Stimulated activated CD4-positive, alpha-beta T cell treated with anti-CD3 and anti-CD28 coated beads, Interleukin-1b, Interleukin-23, amount 100 ng/mL, for 48 hours (primary cell): ENCODE data around the gene ERAL1.

Experiments
- DNase-seq: peaks from one replicate; pipeline ENCODE4 v3.0.0-alpha.2; 2020

Gene ERAL1

GRCh38 chr17:28880572-28880945 lies 25.7 kb downstream of the ERAL1 start:
- DNase-seq: no peak

- no peak for DNase-seq
These were observed 26.8 kb downstream of the ERAL1 start for GRCh38 chr17:28881533-28882056.

GRCh38 chr17:28882154-28882895 lies 27.5 kb downstream of the ERAL1 start:
- DNase-seq: no peak

- DNase-seq: no peak
These were observed 29.3 kb downstream of the ERAL1 start for GRCh38 chr17:28883967-28884702.

- no peak for DNase-seq
These were observed 30.5 kb downstream of the ERAL1 start for GRCh38 chr17:28885363-28885762.

- DNase-seq: no peak
These were observed 31.1 kb downstream of the ERAL1 start for GRCh38 chr17:28885951-28886350.

- DNase-seq: no peak
These were observed 33.2 kb downstream of the ERAL1 start for GRCh38 chr17:28887871-28888471.

GRCh38 chr17:28888832-28889231 lies 34.0 kb downstream of the ERAL1 start:
- no peak for DNase-seq

- no peak for DNase-seq
These were observed 35.2 kb downstream of the ERAL1 start for GRCh38 chr17:28889996-28890395.

- DNase-seq: no peak
These were observed 36.4 kb downstream of the ERAL1 start for GRCh38 chr17:28891201-28891600.

- no peak for DNase-seq
These were observed 37.2 kb downstream of the ERAL1 start for GRCh38 chr17:28892024-28892423.

GRCh38 chr17:28893248-28894183 lies 38.7 kb downstream of the ERAL1 start:
- peak; percentile 50 for DNase-seq

- no peak for DNase-seq
These were observed 41.1 kb downstream of the ERAL1 start for GRCh38 chr17:28895794-28896447.

GRCh38 chr17:28896491-28896883 lies 41.7 kb downstream of the ERAL1 start:
- DNase-seq: no peak

GRCh38 chr17:28896884-28897768 lies 42.3 kb downstream of the ERAL1 start, which contains the start of gene FLOT2:
TSS of gene FLOT2 (minus strand) at chr17:28897733. CDS start at chr17:28897574, 159 bp downstream.
- DNase-seq: peak; percentile 66

- peak; percentile 17 for DNase-seq
These were observed 43.1 kb downstream of the ERAL1 start for GRCh38 chr17:28897769-28898526.

- no peak for DNase-seq
These were observed 43.7 kb downstream of the ERAL1 start for GRCh38 chr17:28898527-28898955.

- no peak for DNase-seq
These were observed 44.5 kb downstream of the ERAL1 start for GRCh38 chr17:28899212-28899815.

GRCh38 chr17:28900986-28901726 lies 46.3 kb downstream of the ERAL1 start:
- no peak for DNase-seq
